T-helper 1 cell treated with Interleukin-12 subunit alpha and Interleukin-12 subunit beta and Interleukin-4 antibody, amounts not matched to agents 30 ng/mL and 1 ng/mL, for 36 hours (primary cell): Measurements from ENCODE around the gene HJURP. TPM values are rescaled to one million over a fixed set of nuclear protein-coding genes. Genes with fewer than 3 reads are reported as not detected.

Experiments used
- intact Hi-C: fragments of 100-400 bp; cut with micrococcal nuclease; formaldehyde crosslinking; loops from one replicate; pipeline ENCODE4 v1.15.1; 2024
- total RNA-seq: library from RNA; stranded (reverse); gene quantifications from 2 replicates; pipeline ENCODE4 v1.2.3, GENCODE V29; 2022

HJURP gene
- total RNA-seq, 1 donor from 2014 or later, result 55.8 TPM

GRCh38 chr2:233816334-233816733, 38.0 kb downstream of the HJURP start:
- intact Hi-C loops, result no loop called here

- intact Hi-C loops, result no loop called here
Measured at GRCh38 chr2:233815861-233816260, 38.5 kb downstream of the HJURP start.

- intact Hi-C loops, result no loop called here
Measured at GRCh38 chr2:233814056-233814835, 40.1 kb downstream of the HJURP start.

- intact Hi-C loops, result no loop called here
Measured at GRCh38 chr2:233813236-233814055, 40.9 kb downstream of the HJURP start.

- intact Hi-C loops, result no loop called here
Measured at GRCh38 chr2:233811732-233812131, 42.6 kb downstream of the HJURP start.

GRCh38 chr2:233811087-233811486, 43.2 kb downstream of the HJURP start:
- intact Hi-C loops, result no loop called here

- intact Hi-C loops, result no loop called here
Measured at GRCh38 chr2:233810385-233810784, 44.0 kb downstream of the HJURP start.

- intact Hi-C loops, result no loop called here
Measured at GRCh38 chr2:233807966-233808935, 46.1 kb downstream of the HJURP start.

- intact Hi-C loops, result no loop called here
Measured at GRCh38 chr2:233807215-233807865, 47.0 kb downstream of the HJURP start.

GRCh38 chr2:233803994-233804393, 50.3 kb downstream of the HJURP start:
- intact Hi-C loops, result no loop called here

GRCh38 chr2:233803292-233803911, 50.9 kb downstream of the HJURP start:
- intact Hi-C loops, result no loop called here

- intact Hi-C loops, result no loop called here
Measured at GRCh38 chr2:233802132-233802815, 52.1 kb downstream of the HJURP start.

- intact Hi-C loops, result no loop called here
Measured at GRCh38 chr2:233801357-233802131, 52.8 kb downstream of the HJURP start.

- intact Hi-C loops, result no loop called here
Measured at GRCh38 chr2:233800208-233800607, 54.1 kb downstream of the HJURP start.

GRCh38 chr2:233799716-233800115, 54.6 kb downstream of the HJURP start:
- intact Hi-C loops, result loop anchor here (10.0 kb wide), 1 partner anchor 1575 kb away; no protein-coding TSS in a partner anchor

GRCh38 chr2:233799087-233799665, 55.2 kb downstream of the HJURP start:
- intact Hi-C loops, result loop anchor here (10.0 kb wide), 1 partner anchor 1576 kb away; no protein-coding TSS in a partner anchor

GRCh38 chr2:233798335-233799086, 55.8 kb downstream of the HJURP start:
- intact Hi-C loops, result loop anchor here (10.0 kb wide), 1 partner anchor 1576 kb away; no protein-coding TSS in a partner anchor

- intact Hi-C loops, result loop anchor here (10.0 kb wide), 1 partner anchor 1579 kb away; no protein-coding TSS in a partner anchor
Measured at GRCh38 chr2:233796254-233796653, 58.1 kb downstream of the HJURP start.
